Endothelial cell of hepatic sinusoid (primary cell): ENCODE results near the gene CREG2.
"Not testable (repeated sequence)": the region's sequence is repeated elsewhere in the genome, so short reads cannot be mapped to it uniquely, and the experiment has no call there.

Experiments
- in situ Hi-C: cut with HindIII; loops from 2 replicates; pipeline ENCODE4 v1.10.0; 2017; ENCODE audit warnings: low sequenced_read_pairs

CREG2 gene

GRCh38 chr2:101375653-101376052, 11.7 kb downstream of the CREG2 start:
- in situ Hi-C loops = no loop called here

DNA sequence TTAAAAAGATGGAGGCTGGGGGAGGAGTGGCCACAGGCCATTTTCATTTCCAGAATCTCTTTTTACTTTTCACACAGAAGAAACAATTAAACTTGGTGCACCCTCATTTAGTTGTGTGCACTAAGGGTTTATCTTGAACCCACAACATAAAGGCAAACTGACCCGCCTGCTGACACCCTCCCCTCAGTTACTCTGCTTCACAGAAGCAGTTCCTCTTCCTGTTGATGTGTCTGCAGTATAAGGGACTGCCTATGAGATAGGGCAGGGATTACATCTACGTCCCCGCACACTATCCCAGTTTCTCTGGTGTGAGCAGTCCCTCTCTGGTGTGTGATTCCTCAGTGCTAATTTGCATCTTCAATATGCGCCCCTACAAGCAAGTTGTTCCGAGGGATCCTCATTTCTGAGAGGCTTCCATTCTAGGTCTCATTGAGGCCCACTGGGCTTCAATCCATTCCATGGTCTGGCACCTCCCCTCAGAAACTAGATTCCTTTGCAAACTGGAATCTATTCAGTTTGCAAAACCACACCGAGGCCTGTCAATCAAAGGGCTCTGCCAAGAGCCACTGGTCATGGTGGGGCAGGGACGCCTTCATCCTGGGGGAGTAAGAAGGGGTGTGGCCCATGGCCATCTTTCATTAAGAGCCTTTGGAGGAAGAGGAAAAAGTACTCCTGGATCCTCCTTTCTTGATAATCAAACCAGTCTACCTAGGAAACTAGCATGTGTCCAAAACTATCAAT, 12.3 kb downstream of the CREG2 start:
- in situ Hi-C loops = loop anchor here (5.0 kb wide), 1 partner anchor 42 kb away; no protein-coding TSS in a partner anchor

DNA sequence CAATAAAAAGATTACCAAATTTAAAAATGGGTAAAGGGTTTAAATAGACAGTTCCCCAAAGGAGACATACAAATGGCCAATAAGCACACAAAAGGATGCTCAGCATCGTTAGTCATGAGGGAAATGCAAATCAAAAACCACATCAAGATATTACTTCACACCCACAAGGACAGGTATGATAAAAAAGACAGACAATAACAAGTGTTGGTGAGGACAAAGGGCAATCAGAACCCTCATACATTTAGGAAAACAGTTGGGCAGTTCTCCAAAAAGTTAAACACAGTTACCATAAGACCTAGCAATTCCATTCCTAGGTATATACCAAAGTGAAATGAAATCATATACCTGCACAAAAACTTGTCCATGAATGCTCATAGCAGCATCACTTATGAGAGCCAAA, 14.5 kb downstream of the CREG2 start:
- in situ Hi-C loops = loop anchor here (5.0 kb wide), 1 partner anchor 45 kb away; no protein-coding TSS in a partner anchor

- in situ Hi-C loops = loop anchor here (5.0 kb wide), 1 partner anchor 46 kb away; no protein-coding TSS in a partner anchor
Observed at GRCh38 chr2:101371636-101372035, 15.7 kb downstream of the CREG2 start.

- in situ Hi-C loops = no loop called here
Observed at GRCh38 chr2:101369100-101369499, 18.2 kb downstream of the CREG2 start.

DNA sequence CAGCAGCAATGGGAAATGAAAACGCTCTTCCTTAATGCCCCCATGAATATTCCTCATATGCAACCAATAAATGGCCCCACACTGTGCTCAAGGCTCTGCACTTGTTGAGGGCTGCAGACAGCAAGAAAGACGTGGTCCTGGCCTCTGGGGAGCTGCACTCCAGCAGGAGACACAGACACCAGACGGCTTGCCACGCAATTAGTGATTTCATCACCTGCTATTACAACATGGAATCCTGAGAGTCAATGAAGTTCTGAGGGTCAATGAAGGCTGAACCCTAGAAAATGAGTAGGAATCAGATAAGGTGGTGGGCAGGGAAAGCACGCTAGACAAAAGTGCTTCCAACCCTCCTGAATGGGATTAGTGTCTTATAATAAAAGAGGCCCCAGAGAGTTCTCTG, 18.9 kb downstream of the CREG2 start:
- in situ Hi-C loops = no loop called here

DNA sequence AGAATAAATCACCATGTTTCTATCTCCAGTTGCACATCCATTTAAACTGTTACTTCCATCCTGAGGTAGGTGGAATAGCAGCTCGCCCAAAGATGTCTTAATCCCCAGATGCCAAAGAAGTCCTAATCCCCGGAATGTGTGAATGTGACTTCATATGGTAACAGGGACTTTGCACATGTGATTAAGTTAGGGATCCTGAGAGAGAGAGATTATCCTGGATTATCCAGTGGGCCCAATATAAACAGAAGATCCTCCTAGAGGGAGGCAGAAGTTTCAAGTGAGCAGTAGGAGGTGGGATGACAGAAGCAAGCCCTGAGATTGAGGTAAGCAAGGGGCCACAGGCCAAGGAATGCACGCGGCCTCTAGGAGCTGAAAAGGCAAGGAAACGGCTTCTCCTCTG, 19.8 kb downstream of the CREG2 start:
- in situ Hi-C loops = no loop called here

GRCh38 chr2:101364878-101365277, 22.4 kb downstream of the CREG2 start:
- in situ Hi-C loops = no loop called here

- in situ Hi-C loops = no loop called here
Observed at GRCh38 chr2:101362777-101363176, 24.5 kb downstream of the CREG2 start.

GRCh38 chr2:101362316-101362715, 25.0 kb downstream of the CREG2 start:
- in situ Hi-C loops = no loop called here

DNA sequence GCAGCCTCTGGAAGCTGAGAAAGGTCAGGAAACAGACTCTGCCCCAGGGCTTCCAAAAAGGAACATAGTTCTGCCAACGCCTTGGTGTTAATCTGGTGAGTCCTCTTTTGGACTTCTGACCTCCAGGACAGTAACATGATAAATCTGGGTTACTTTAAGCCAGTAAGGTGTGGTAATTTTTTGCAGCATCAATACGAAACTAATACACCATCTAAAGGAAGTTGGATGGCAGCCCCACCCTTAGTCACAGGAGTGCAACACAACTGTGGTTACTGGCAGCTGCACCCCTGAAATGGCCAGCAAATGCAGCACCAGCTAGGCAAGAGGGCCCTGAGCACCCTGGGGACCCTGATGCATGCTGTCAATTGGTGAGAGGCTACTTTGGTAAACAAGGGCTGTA, 25.8 kb downstream of the CREG2 start:
- in situ Hi-C loops = no loop called here

GRCh38 chr2:101361121-101361520, 26.2 kb downstream of the CREG2 start:
- in situ Hi-C loops = no loop called here

- in situ Hi-C loops = no loop called here
Observed at GRCh38 chr2:101360232-101360631, 27.1 kb downstream of the CREG2 start.

DNA sequence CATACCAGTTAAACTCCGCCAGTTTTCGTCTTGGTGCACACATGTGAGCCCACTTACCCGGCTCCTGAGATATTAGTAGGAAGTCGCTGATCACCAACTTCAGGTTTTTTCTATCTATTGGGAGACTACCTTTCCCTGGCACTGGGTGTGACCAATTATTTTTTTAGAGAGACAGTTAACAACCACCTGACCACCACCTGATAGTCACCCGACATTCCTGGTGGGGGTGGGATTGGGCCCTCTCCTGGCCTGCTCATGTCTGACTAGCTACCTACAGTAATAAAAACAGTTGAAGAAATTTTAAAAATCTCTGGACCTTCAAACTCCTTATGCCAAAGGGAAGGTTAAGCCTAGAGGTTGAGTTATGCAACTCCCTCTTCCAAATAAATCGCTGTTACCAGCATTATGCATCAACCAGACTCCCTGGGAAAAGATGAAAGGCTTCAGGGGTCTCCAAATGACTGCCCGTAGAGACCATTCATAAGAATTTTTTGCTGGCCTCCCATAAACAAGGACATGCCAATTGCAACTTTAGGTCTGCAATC, 27.8 kb downstream of the CREG2 start:
- in situ Hi-C loops = no loop called here

- in situ Hi-C loops = no loop called here
Observed at GRCh38 chr2:101357376-101357775, 29.9 kb downstream of the CREG2 start.

DNA sequence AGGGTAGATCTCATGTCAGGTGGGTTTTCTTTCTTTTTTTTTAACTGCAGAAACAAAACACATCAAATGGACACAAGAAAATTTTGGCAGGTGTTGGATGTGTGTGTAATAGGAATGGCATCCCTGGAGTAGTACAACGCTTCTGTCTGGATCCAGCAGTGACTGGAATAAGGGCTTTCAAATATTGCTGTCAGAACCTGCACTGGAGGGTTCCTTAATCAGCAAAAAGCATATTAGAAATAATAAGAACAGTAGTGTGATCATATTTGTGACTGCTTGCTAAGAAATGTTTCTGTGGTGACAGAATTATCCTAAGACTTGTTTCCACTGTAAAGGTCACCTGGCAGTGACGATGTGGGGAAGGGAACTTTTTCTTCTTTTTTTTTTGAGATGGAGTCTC, 30.8 kb downstream of the CREG2 start:
- in situ Hi-C loops = no loop called here

- in situ Hi-C loops = no loop called here
Observed at GRCh38 chr2:101356055-101356454, 31.2 kb downstream of the CREG2 start.

GRCh38 chr2:101355401-101356054, 31.8 kb downstream of the CREG2 start:
- in situ Hi-C loops = no loop called here

- in situ Hi-C loops = no loop called here
Observed at GRCh38 chr2:101354420-101355311, 32.6 kb downstream of the CREG2 start.

DNA sequence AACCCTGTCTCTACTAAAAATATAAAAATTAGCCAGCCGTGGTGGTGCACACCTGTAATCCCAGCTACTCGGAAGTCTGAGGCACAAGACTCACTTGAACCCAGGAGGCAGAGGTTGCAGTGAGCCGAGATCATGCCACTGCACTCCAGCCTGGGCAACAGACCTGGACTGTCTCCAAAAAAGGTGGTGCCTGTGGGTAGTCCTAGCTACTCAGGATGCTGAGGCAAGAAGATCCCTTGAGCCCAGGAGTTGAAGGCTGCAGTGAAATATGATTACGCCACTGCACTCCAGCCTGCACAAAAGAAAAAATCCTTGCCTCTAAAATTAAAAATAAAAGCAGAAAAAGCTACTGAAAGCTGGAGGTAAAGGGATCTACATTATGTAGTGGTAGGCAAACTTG, 34.7 kb downstream of the CREG2 start:
- in situ Hi-C loops = not testable (repeated sequence)

- in situ Hi-C loops = no loop called here
Observed at GRCh38 chr2:101351207-101351606, 36.1 kb downstream of the CREG2 start.
